HuH-7.5 (cell line): ENCODE measurements around the gene CPAMD8.

ENCODE experiments used
- DNase-seq: peaks from one replicate; pipeline ENCODE4 v3.0.0; 2011; ENCODE audit warnings: low spot score

CPAMD8 gene

DNA sequence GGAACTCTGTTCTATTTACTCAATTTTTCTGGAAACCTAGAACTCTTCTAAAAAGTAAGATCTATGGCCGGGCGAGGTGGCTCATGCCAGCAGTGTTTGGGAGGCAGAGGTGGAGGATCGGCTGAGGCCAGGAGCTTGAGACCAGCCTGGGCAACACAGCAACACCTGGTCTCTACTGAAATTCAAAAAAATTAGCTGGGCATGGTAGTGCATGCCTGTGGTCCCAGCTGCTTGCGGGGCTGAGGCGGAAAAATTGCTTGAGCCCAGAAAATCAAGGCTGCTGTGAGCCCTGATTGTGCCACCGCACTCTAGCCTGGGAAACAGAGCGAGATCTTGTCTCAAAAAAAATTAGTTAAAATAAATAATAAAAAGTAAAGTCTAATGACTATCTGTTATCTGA, 109.2 kb downstream of the CPAMD8 start:
- DNase-seq, result no peak

DNA sequence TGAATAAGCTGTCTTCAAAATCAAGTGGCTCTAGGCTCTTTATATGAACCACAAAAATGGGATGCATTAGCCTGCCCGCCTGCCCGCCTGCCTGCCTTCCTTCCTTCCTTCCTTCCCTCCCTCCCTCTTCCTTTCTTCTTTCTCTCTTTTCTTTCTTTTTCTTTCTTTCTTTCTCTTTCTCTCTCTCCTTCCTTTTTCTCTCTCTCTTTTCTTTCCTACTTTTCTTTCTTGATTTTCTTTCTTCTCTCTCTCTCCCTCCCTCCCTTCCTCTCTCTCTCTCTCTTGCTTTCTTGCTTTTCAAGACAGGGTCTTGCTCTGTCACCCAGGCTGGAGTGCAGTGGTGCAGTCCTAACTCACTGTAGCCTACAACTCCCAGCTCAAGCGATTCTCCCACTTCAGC, 110.9 kb downstream of the CPAMD8 start:
- no peak for DNase-seq

- no peak for DNase-seq
Measured at GRCh38 chr19:16915135-16915534, 111.5 kb downstream of the CPAMD8 start.

DNA sequence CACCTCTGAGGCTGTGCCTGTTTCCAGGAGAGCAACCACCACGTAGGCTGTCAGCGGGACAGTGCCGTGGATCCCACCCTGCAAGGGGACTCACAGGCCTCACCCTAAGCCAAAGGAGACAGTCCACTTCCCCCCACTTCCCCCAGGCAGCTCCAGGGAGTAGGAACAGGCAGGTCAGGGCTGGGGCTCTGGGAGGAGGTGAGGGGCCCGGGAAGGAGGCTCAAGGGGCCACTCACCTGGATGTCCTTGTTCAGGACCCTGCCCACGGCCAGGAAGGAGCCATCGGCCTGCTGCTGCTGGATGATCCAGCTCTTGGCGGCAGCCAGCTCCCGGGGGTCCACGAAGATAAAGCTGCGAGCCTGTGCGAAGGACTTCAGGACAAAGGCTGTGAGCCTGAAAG, 112.2 kb downstream of the CPAMD8 start:
- DNase-seq, result no peak

DNA sequence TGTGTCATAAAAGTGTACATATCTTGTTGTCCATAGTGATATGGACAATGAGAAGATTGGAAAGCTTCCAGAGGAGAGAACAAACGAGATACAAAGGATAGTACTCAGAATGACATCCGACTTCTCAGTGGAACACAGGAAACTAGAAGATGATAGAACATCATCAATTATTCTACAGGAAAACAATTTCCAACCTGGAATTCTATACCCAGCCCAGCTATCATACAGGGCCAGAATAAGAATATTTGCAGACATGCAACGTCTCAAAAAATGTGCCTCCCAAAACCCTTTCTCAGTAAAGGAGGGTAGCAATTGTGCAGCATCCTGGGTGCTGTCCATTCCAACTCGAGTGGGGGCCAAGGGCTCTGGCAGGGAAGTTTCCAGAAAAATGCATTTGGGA, 113.8 kb downstream of the CPAMD8 start:
- DNase-seq, result no peak

GRCh38 chr19:16911046-16911445, 115.6 kb downstream of the CPAMD8 start:
- no peak for DNase-seq

DNA sequence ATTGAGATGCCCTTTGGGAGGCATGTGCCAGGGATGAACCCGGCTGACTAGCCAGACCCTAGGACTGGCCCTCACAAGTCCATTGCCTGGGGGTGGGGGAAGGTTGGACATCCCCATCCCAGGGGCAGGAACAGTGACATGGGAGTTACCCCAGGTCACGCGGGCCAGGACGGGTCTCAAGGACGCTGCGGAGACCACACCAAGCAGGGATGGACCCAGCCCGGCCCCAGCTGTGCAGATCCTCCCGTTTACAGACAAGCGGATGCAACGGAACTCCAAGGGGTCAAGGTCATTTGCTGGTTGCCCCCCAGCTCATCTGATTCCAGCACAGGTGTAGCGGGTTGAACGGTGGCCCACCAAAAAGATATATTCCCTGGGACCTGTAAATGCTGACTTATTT, 117.9 kb downstream of the CPAMD8 start:
- no peak for DNase-seq

GRCh38 chr19:16904599-16904998, 122.0 kb downstream of the CPAMD8 start:
- DNase-seq, result no peak

DNA sequence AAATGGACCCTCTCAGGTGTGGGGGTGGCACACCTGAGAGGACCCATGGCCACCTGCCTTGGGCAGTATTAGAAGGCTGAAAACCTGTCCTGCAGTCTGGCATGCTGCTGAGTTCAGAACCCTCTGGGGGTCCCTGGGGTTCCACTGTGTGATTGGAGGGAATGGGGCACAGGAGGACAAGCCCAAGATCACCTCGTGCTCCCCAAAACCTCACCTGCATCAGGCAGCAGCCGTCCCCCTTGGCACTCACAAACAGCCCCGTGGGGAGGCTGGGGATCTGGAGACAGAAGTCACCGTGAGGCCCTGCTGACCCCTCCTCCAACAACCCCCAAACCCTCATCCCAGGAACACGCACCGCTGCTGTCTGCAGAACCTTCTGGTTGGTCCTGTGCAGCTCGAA, 123.3 kb downstream of the CPAMD8 start:
- no peak for DNase-seq

DNA sequence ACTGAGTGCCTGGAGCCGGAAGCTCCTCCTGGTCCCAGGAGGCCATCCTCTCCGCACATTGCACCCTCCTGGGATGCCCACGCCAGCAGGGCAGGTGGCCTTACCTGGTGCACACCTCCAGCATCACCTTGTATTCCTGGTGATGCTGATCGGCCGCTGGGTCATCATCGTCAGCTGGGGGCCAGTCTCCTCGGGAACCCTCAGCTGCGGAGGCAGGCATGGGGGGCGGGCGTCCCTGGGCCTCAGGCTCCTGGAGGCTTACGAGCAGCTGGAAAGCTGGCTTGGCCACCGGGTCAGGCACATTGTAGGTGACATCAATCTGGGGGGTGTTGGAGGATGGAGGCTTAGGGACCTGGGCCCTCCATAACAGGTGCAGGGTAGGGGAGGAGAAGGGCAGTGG, 124.1 kb downstream of the CPAMD8 start:
- DNase-seq, result no peak

GRCh38 chr19:16901491-16902175, 125.0 kb downstream of the CPAMD8 start:
- no peak for DNase-seq

- peak; percentile 80 for DNase-seq
Measured at GRCh38 chr19:16899566-16900075, 127.0 kb downstream of the CPAMD8 start.

- DNase-seq, result no peak
Measured at GRCh38 chr19:16898361-16899015, 128.1 kb downstream of the CPAMD8 start.

- DNase-seq, result no peak
Measured at GRCh38 chr19:16897856-16898161, 128.8 kb downstream of the CPAMD8 start.

- peak; percentile 100 for DNase-seq
Measured at GRCh38 chr19:16897029-16897855, 129.4 kb downstream of the CPAMD8 start.

DNA sequence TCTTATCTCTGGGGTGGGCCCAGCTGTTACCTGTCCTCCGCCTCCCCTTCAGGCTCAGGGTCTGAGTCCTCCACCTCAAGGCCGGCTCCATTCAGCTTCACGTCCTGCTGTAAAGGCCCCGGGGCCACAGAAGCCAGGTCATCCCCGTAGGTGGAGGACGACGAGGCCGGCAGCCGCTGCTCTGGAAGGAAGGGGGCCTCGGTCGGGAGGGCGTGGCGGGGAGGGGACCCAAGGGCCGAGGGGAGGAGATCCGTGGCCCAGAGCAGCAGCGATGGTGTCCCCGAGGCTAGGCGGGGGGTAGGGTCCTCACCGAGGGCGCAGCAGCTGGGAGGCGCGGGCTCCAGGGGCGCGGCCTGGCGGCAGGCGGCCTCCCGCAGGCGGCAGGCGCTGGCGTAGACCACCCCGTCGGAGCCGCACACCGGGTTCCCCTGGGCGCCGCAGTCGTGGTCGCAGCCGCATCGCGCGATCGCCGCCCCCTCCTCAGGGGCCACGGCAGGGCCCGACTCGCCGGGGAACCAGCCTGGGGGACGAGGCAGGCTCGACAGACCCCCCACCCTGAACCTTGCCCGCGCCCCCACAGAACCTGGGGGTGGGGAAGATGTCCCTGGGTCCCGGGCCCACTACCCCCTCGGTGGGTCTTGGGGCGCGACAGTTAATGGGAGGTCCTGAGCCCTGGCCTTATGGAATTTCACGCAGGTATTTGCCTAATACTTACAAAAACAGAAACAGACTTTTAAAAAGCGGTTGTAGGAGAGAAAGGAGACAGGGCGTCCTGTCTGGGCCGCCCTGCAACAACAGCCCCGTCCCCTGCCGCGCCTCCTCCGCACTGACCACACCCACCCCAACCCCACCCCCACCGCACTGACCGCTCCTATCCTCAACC, 130.2 kb downstream of the CPAMD8 start:
- peak; percentile 64 for DNase-seq

DNA sequence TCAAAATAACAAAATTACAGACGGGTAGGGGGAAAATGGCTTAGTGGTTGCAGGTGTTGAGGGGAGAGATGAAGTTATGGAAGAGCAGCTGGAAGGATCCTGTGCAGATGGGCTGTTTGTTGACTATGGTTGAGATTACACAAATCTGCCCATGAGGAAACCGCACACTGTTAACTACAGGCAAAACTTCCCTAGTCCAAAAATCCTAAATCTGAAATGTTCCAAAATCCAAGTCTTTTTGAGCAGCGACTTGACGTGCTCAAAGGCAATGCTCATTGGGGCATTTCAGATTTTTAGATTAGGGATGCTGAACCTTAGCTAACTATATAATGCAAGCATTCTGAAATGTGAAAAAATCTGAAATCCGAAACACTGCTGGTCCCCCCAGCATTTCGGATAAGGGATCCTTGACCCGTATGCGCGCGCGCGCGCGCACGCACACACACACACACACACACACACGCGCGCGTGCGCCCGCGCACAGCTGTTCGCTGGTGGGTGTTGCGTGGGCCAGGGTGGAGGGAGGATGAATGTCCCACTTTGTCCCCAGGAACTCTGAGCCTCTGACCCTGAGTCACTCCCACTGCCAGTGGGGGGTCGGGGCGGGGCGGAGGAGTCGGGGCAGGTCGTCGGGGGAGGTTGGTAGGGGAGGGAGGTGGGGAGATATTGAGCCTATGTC, 131.0 kb downstream of the CPAMD8 start:
- no peak for DNase-seq

- DNase-seq, result no peak
Measured at GRCh38 chr19:16894080-16894479, 132.5 kb downstream of the CPAMD8 start.

- DNase-seq, result no peak
Measured at GRCh38 chr19:16893686-16893989, 133.0 kb downstream of the CPAMD8 start.

- no peak for DNase-seq
Measured at GRCh38 chr19:16892868-16893685, 133.5 kb downstream of the CPAMD8 start.

DNA sequence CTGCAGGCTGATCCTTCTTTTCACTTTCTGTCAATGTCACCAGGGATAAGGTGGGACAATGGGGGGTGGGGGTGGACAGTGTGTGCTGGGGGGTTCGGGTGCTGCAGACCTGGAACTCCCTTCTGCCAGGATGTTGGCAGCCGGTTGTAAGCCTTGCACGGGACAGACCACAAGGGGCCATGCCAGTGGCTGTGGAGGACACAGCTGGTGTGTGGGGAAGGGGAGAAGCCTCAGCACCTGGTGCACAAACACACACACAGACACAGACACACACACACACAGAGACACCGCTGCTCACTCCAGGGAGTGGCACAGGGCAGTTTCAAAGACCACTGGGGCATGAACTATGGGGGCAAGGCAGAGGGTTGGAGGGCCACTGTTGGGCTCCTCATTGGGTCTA, 134.2 kb downstream of the CPAMD8 start:
- DNase-seq, result no peak
